ENCODE measurements around the gene CCL23. TPM values are rescaled to one million over a fixed set of nuclear protein-coding genes. Genes with fewer than 3 reads are reported as not detected.

Gene CCL23
- total RNA-seq, 1 donor from 2014 or later = not detected

GRCh38 chr17:35972066-35972465 lies 45.7 kb downstream of the CCL23 start:
- no peak for DNase-seq (ENCODE audit: low read depth in 2 of 2)

- DNase-seq (ENCODE audit: low read depth in 2 of 2) = peak; percentile 68 to 84
Measured at GRCh38 chr17:35969558-35970380, 48.0 kb downstream of the CCL23 start.

- no peak for DNase-seq (ENCODE audit: low read depth in 2 of 2)
Measured at GRCh38 chr17:35968520-35969054, 49.2 kb downstream of the CCL23 start.

- no peak for DNase-seq (ENCODE audit: low read depth in 2 of 2)
Measured at GRCh38 chr17:35965272-35965671, 52.5 kb downstream of the CCL23 start.

GRCh38 chr17:35963663-35964062 lies 54.1 kb downstream of the CCL23 start:
- DNase-seq (ENCODE audit: low read depth in 2 of 2) = no peak

Other genes with a start within 250 kb of the CCL23 start
- gene MMP28, start 222.3 kb downstream of the CCL23 start, total RNA-seq = 1.3 and 2.4 TPM in 2 replicates
- gene TAF15, start 208.5 kb downstream of the CCL23 start, total RNA-seq = 62.6 and 74.3 TPM in 2 replicates
- not detected in 2 replicates for gene HEATR9, start 149.1 kb downstream of the CCL23 start, total RNA-seq
- gene CCL5, start 137.6 kb downstream of the CCL23 start, total RNA-seq = 0.38 and 0.39 TPM in 2 replicates
- gene RDM1, start 87.2 kb downstream of the CCL23 start, total RNA-seq = 0.13 TPM in 1 of 2 replicates, not detected in the other
- gene LYZL6, start 74.3 kb downstream of the CCL23 start, total RNA-seq = not detected in 2 replicates
- 0.13 and 0.38 TPM in 2 replicates for gene CCL16, start 36.5 kb downstream of the CCL23 start, total RNA-seq
- 2.7 and 24.7 TPM in 2 replicates for gene CCL14, start 31.2 kb downstream of the CCL23 start, total RNA-seq
- not detected in 2 replicates for gene CCL15, start 16.4 kb downstream of the CCL23 start, total RNA-seq
- gene CCL18, start 46.3 kb upstream of the CCL23 start, total RNA-seq = not detected in 2 replicates
- not detected in 2 replicates for gene CCL3, start 72.2 kb upstream of the CCL23 start, total RNA-seq
- not detected in 2 replicates for gene CCL4, start 85.9 kb upstream of the CCL23 start, total RNA-seq
- gene TBC1D3B, start 158.7 kb upstream of the CCL23 start, total RNA-seq = 0.64 and 2.0 TPM in 2 replicates
- not detected in 2 replicates for gene CCL3L1, start 178.8 kb upstream of the CCL23 start, total RNA-seq
- not detected in 2 replicates for gene CCL4L2, start 193.1 kb upstream of the CCL23 start, total RNA-seq
- under 0.01 TPM in 1 of 2 replicates, not detected in the other for gene TBC1D3I, start 246.6 kb upstream of the CCL23 start, total RNA-seq